Motor neuron (in vitro differentiated cells): Measurements from ENCODE around the gene CRTAP. TPM values are rescaled to one million over a fixed set of nuclear protein-coding genes. Genes with fewer than 3 reads are reported as not detected.
"Not testable (repeated sequence)": the region's sequence is repeated elsewhere in the genome, so short reads cannot be mapped to it uniquely, and the experiment has no call there.

Experiments
- ATAC-seq, 8 experiments: fragments of 200-7000 bp; cut with Tn5 transposase; replicated peaks in 6 of 8; 2 replicates each; pipeline ENCODE4 v1.8.0; 2021; ENCODE audit warnings: mild to moderate bottlenecking in 8 of 8, moderate library complexity in 8 of 8
- H3K27ac ChIP-seq, 2 donors: fragments of 250-450 bp; sonication (Bioruptor Pico); 2 replicates each; pipeline ENCODE4 v1.9.0; 2021; ENCODE audit warnings: antibody characterized with exemption in 2 of 2, mild to moderate bottlenecking in 2 of 2, moderate library complexity in 1 of 2
- H3K4me1 ChIP-seq, 2 donors: fragments of 250-450 bp; sonication (Bioruptor Pico); replicated peaks in 1 of 2; 2 replicates each; pipeline ENCODE4 v1.6.1; 2021; ENCODE audit warnings: antibody characterized with exemption in 2 of 2, mild to moderate bottlenecking in 2 of 2, moderate library complexity in 1 of 2
- H3K4me3 ChIP-seq, 5 donors: fragments of 250-450 bp; sonication (Bioruptor Pico); 2 replicates each; pipeline ENCODE4 v1.9.0; 2021; ENCODE audit warnings: antibody characterized with exemption in 5 of 5, mild to moderate bottlenecking in 5 of 5, moderate library complexity in 4 of 5
- WGBS, 10 experiments: fragments of 450-650 bp; shearing (Covaris generic); methylation state at CpG; one replicate each; pipeline ENCODE4 v1.0.0; 2022; 5-methylcytosine and 5-hydroxymethylcytosine counted together
- in situ Hi-C, 9 experiments: fragments of 400-800 bp; cut with MboI; loops; one replicate each; pipeline ENCODE4 v1.15.0; 2021; ENCODE audit warnings: low sequenced_read_pairs in 9 of 9, low pct_unique_long_range_greater_than_20kb in 2 of 9; ENCODE audit not compliant: unreplicated experiment in 9 of 9
- total RNA-seq, 8 experiments: library from RNA; unstranded; fragments of 300-600 nt; gene quantifications; 2 replicates each; pipeline versions ENCODE4 v1.2.3 to v1.2.4, GENCODE V29; 2022

The CRTAP gene
- total RNA-seq, 8 experiments from 2014 or later = 14.2 to 197 (median 36.2) TPM

GRCh38 chr3:33105341-33105948, 8.4 kb upstream of the CRTAP start:
- Histone ChIP-seq H3K4me3 (no peak overlapping the region), H3K4me1 (no peaks in the 10 kb centered on the region), H3K27ac (no peak overlapping the region)
- no peak for ATAC-seq
- WGBS, 10 experiments = 0 to 100% (median 83%) methylated on average over 1 to 2 of the region's 3 CpGs; no CpG with 5 or more reads in 3 of the 10 experiments
- in situ Hi-C loops = no loop called here

- 43 to 100% (median 94%) methylated on average over 1 of the region's 2 CpGs; no CpG with 5 or more reads in 2 of the 10 experiments for WGBS, 10 experiments
- H3K4me3 ChIP-seq, in situ Hi-C loops, H3K27ac ChIP-seq, ATAC-seq, H3K4me1 ChIP-seq: not testable (repeated sequence)
Measured at GRCh38 chr3:33106854-33107253, 7.0 kb upstream of the CRTAP start.

- Histone ChIP-seq H3K27ac (no peak overlapping the region), H3K4me1 (peaks cover 3 to 5% of the 10 kb centered on the region in 2 donors), H3K4me3 (no peak overlapping the region)
- in situ Hi-C loops = no loop called here
- no peak for ATAC-seq
- 87 to 100% (median 97%) methylated on average over 1 to 8 of the region's 8 CpGs; no CpG with 5 or more reads in 1 of the 10 experiments for WGBS, 10 experiments
Measured at GRCh38 chr3:33111581-33111980, 2.2 kb upstream of the CRTAP start.

DNA sequence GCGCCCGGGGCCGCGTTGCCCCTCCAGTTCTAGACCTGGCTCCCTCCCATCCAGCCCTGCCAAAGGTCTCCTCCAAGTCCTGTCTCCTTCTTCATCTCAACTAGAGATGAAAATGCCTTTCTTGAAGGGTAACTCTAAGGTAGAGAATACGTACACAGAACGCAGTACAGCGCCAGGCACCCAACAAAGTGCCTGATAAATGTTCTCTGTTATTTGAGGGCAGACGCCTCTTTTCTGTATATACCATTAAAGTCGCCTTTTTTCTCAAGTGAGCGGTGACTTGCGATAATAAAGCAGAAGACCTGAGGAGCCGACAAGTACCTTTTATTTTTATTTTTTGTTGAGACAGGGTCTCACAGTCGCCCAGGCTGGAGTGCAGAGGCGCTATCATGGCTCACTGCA, 809 bp downstream of the CRTAP start:
- H3K4me1 ChIP-seq = peaks cover 3 to 5% of the 10 kb centered on the region in 2 donors
- 16 to 100% (median 62%) methylated on average over 2 to 10 of the region's 14 CpGs; no CpG with 5 or more reads in 3 of the 10 experiments for WGBS, 10 experiments
- peak overlapping the region; percentile 71 to 82 for H3K27ac ChIP-seq
- in situ Hi-C loops = no loop called here
- H3K4me3 ChIP-seq = peak overlapping the region; percentile 51 to 66 (median 54)
- ATAC-seq = peak in 1 of 8 experiments; percentile 15

DNA sequence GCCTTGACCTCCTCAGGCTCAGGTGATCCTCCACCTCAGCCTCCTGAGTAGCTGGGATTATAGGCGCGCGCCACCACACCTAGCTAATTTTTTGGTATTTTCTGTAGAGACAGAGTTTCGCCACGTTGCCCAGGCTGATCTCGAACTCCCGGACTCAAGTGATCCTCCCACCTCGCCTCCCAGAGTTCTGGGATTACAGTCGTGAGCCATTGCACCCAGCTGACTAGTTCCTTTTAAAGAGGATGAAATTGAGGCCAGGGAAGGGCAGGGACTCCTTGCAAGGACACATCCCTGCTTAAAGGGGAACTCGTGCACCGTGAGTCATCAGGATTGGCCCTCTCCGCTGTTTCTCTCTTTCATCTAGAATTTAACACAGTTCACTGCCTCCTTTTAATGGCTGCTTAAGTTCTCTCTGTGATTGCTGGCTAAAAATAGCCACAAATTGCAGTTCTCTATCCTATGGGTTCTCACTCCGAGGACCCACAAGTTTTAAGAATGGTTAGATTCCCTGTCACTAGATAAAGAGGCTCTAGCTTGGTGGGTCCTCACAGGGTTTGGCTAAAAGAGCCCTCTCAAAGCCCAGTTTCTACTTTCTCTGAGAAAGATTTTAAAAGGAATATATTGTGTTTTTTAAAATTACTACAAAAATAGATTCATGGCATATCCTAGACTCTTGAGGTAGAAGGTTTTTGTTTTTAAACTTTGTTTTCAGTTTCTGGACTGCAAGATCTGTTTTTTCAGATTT, 1.4 kb downstream of the CRTAP start:
- in situ Hi-C loops = no loop called here
- ATAC-seq = peak; percentile 6 to 73 (median 62)
- 0 to 53% (median 11%) methylated on average over 1 to 9 of the region's 13 CpGs; no CpG with 5 or more reads in 2 of the 10 experiments for WGBS, 10 experiments
- Histone ChIP-seq H3K4me3 (peak overlapping the region; percentile 51 to 66 (median 54)), H3K4me1 (peaks cover 3 to 5% of the 10 kb centered on the region in 2 donors), H3K27ac (peak overlapping the region; percentile 71 to 82)

DNA sequence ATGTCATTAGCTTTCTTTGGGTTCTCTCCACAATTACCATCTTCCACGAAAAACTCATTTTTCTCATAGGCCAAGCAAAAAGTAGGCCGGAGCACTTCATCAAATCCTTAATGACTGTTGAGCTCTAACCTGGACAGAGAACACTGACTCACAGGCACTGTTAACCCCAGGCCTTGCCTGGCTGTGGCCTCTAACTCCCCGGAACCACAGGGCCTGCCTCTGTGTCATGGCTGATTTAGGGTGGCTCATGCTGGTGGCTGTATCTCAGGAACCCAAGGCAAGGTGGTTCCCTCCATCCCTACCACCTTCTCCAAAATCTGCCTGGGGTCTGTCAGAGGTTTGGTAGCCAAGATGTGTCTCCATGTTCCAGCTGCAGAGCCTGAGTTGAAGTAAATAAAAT, 3.6 kb downstream of the CRTAP start:
- Histone ChIP-seq H3K4me3 (no peak overlapping the region), H3K27ac (no peak overlapping the region), H3K4me1 (peaks cover 3 to 5% of the 10 kb centered on the region in 2 donors)
- in situ Hi-C loops = no loop called here
- no peak for ATAC-seq
- 100% methylated on average over 1 to 2 of the region's 3 CpGs; no CpG with 5 or more reads in 7 of the 10 experiments for WGBS, 10 experiments

- Histone ChIP-seq H3K4me1 (peaks cover 2 to 3% of the 10 kb centered on the region in 2 donors), H3K4me3 (no peak overlapping the region), H3K27ac (no peak overlapping the region)
- WGBS, 10 experiments = 67 to 100% (median 100%) methylated on average over 1 to 2 of the region's 3 CpGs; no CpG with 5 or more reads in 4 of the 10 experiments
- in situ Hi-C loops = no loop called here
- ATAC-seq = no peak
Measured at GRCh38 chr3:33119891-33120290, 6.1 kb downstream of the CRTAP start.

- Histone ChIP-seq H3K27ac (no peak overlapping the region), H3K4me3 (no peak overlapping the region), H3K4me1 (no peaks in the 10 kb centered on the region)
- 90 to 100% (median 100%) methylated on average over 1 to 5 of the region's 5 CpGs; no CpG with 5 or more reads in 4 of the 10 experiments for WGBS, 10 experiments
- no peak for ATAC-seq
- in situ Hi-C loops = no loop called here
Measured at GRCh38 chr3:33122991-33123390, 9.2 kb downstream of the CRTAP start.

GRCh38 chr3:33124638-33125037, 10.8 kb downstream of the CRTAP start:
- H3K4me1 ChIP-seq = no peaks in the 10 kb centered on the region
- H3K4me3 ChIP-seq = no peak overlapping the region
- in situ Hi-C loops = loop anchor here in 5 of 9 experiments (25.0 kb wide), 3 partner anchors 238 to 663 kb away; partner anchors contain the start of gene PDCD6IP (in 1 of the 5)
- 78 to 100% (median 88%) methylated on average over 1 of the region's 1 CpG; no CpG with 5 or more reads in 5 of the 10 experiments for WGBS, 10 experiments
- H3K27ac ChIP-seq = no peak overlapping the region
- no peak for ATAC-seq

DNA sequence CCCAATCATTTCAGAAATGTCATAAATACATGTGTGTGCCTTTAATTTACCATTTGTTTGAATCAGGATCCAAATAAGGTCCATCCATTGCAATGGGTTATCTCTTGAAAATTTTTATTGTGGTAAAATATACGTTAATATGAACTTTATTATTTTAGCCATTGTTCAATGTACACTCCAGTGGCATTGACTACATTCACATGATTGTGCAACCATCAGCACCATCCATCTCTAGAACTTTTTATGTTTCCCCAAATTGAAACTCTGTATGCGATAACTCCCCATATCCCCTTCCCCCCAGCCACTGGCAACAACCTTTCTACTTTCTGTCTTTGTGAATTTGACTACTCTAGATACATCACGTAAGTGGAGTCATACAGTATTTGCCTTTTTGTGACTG, 12.0 kb downstream of the CRTAP start:
- in situ Hi-C loops = loop anchor here in 5 of 9 experiments (25.0 kb wide), 3 partner anchors 236 to 661 kb away; partner anchors contain the start of gene PDCD6IP (in 1 of the 5)
- Histone ChIP-seq H3K4me1 (no peaks in the 10 kb centered on the region), H3K4me3 (no peak overlapping the region), H3K27ac (no peak overlapping the region)
- ATAC-seq = no peak
- 92 to 100% (median 96%) methylated on average over 1 to 3 of the region's 3 CpGs; no CpG with 5 or more reads in 4 of the 10 experiments for WGBS, 10 experiments

DNA sequence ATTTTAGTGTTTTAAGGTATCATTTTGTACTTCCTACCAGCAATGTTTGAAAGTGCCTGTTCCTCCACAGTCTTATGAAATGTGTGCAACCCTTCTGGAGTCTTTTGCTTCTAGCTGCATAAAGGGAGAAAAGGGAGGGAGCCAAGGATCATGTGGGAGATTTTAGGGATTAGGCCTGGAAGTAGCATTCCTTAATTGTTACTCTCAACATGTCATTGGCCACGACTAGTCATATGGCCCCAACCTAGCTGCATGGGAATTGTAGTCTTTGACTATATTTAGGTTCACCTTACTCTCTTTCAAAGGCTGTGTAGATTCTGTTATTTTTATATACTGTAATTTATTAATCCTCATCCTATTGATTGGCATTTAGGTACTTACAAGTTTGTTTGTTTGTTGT, 14.9 kb downstream of the CRTAP start:
- in situ Hi-C loops = loop anchor here in 5 of 9 experiments (25.0 kb wide), 3 partner anchors 234 to 659 kb away; partner anchors contain the start of gene PDCD6IP (in 1 of the 5)
- H3K4me1 ChIP-seq = no peaks in the 10 kb centered on the region
- WGBS, 10 experiments = 29 to 100% (median 60%) methylated on average over 1 of the region's 1 CpG; no CpG with 5 or more reads in 5 of the 10 experiments
- ATAC-seq = peak in 1 of 8 experiments; percentile 17
- no peak overlapping the region for H3K4me3 ChIP-seq
- H3K27ac ChIP-seq = no peak overlapping the region

- Histone ChIP-seq H3K27ac (no peak overlapping the region), H3K4me1 (no peaks in the 10 kb centered on the region), H3K4me3 (no peak overlapping the region)
- in situ Hi-C loops = loop anchor here in 6 of 9 experiments (5.0 to 25.0 kb wide), 4 partner anchors 232 to 657 kb away; partner anchors contain the start of gene PDCD6IP (in 1 of the 6)
- ATAC-seq = no peak
- WGBS, 10 experiments = 0 to 90% (median 65%) methylated on average over 1 to 2 of the region's 2 CpGs; no CpG with 5 or more reads in 1 of the 10 experiments
Measured at GRCh38 chr3:33130144-33130543, 16.3 kb downstream of the CRTAP start.
